Hematopoietic multipotent progenitor cell treated with erythropoietin and hydrocortisone succinate and interleukin-3 and kit ligand, for 6 days (in vitro differentiated cells): Measurements from ENCODE around the gene SS18L1.
A peak's percentile ranks its signal among the peaks of the same experiment; 100 is the strongest.

Source experiments
- DNase-seq: peaks from one replicate; pipeline ENCODE4 v3.0.0-alpha.2; 2015

Gene SS18L1

DNA sequence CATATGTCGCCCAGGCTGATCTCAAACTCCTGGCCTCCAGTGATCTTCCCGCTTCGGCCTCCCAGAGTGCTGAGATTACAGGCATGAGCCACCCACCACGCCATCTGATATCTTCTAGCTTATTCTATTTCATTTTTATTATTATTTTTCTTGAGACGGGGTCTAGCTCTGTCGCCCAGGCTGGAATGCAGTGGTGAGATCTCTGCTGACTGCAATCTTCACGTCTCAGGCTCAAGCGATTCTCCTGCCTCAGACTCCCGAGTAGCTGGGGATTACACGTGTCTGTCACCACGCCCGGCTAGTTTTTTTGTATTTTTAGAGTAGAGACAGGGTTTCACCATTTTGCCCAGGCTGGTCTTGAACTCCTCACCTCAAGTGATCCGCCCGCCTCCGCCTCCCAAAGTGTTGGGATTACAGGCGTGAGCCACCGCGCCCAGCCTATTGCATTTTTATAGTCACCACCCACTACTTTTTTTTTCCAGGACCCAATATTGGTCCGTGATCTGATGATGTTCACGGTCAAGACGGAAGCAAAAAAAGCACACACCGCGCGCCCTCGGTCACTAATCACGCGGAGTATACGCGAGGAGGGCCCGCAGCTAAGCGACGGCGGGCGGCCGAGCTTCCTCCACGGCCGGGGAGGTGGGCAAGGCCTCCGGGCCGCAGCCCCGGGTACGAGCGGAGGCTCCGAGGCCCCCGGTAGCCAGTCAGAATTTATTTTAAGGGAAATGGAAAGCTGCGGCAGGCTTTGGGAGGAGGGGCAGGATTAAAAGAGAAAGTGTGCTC lies 22.4 kb upstream of the SS18L1 start:
- peak; percentile 73 for DNase-seq

DNA sequence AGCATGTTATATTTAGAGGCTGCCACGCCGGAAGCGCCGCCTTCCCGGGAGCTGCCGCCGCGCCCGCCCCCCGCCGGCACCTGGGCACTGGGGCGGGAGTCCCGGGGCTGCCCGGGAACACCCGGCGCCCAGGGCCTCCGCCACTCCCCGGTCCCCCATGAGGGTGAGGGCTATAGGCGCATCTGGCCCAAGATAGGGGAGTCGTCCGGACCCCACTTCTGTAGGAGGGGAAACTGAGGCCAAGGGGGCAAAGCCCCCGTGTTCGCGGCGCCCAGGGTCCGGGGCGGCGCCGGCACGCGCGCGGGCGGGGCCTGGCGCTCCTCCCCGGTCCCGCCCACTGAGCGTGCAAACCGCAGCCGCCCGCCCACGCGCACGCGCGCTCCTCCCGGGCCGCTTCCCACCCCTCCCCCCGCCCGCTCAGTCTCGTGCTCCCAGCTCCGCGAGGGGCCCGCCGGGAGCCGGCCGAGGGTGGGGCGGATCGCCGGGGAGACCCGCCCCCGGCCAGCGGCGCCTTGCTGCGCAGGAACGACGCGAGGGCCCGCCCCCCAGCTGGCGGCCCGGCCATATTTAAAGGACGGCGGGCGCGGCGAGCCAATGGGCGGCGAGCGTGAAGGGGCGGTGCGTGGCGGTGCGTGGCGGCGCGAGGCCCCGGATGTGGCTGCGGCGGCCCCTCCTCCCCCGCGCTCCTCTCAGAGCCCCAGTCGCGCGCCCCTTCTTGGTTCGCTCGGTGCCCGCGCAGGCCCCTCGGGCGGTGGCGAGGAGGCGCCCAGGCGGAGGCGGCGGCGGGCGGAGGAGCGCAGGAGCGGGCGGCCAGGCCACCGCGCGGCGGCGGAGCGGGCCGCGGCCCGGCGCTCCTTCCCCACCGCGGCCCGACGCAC lies 21.6 kb upstream of the SS18L1 start, which contains the start of gene LSM14B:
LSM14B (plus strand) TSS at position 700 of the 878 bp plus-strand sequence. CDS start 192 bp downstream, outside the sequence.
- peak; percentile 96 for DNase-seq

GRCh38 chr20:62122654-62123449 lies 20.7 kb upstream of the SS18L1 start:
- DNase-seq: peak; percentile 45

DNA sequence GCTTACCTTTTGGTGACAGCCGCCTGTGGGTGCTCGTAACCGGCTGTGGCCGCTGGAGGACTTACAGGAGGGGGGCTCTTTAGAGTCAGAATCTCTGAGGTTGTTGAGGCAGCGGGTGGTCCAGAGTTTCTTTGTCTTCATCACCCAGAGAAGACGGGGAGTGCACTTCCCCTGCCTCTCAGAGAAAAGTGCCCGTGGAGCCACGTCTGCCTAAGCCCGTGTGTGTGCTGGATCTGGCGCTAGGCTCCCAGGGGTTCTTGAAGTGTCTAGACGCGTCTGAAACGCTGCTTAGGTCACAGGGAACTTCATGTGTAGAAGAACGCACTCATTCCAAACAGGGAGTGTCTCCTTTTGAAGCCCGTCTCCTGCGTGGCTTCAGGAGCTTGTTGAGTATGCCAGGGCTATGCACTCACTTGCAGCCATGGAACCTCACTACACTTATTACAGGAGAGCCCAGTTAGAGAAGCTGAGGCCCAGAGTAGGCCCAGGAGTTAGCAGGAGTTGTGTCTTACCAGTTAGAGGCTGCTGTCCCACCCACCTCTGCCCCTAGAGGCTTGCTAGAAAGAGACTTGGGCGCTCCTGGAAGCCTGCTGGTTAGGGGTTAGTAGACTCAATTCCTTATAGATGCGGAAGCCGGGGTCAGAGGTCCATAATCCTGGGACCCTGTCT lies 20.0 kb upstream of the SS18L1 start:
- DNase-seq: peak; percentile 56

GRCh38 chr20:62126141-62126540 lies 17.4 kb upstream of the SS18L1 start:
- no peak for DNase-seq

DNA sequence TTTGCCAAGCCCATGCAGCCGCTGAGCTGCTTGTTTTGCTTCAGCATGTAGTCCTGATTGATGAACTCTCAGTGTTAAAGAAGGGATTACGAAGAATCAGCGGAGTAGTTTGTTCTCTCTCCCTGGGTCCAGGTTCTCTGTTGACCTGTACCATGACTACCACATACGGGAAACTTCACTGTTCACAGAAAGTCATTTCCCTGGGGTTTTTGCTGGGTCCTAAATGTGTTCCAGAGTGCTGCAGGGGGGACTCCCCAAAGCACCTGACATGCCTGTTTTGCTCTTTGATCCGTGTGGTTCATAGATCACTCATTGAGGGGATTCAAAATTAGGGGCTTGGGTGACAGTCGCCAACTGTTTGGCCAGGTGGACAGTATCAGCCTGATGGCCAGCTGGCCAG lies 15.8 kb upstream of the SS18L1 start:
- no peak for DNase-seq

DNA sequence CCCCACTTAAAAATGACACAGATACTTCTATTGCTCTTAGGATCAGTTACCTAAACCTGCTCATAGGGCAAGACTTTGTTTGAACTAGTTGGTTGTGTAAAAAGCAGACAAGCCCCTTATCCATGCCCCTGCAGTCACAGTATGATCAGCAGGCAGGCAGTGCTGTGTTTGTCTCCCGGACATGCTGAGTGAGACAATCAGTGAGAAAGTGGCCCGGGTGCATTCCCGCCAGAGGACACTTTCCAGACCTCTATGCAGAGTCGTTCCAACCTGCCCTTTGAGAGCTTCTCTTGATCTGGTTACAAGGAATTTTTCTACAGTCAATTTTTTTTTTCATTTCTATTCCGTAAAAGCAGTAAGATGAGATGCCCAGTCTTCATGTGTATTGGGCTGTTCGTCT lies 15.1 kb upstream of the SS18L1 start:
- DNase-seq: no peak

GRCh38 chr20:62129731-62130531 lies 13.6 kb upstream of the SS18L1 start:
- no peak for DNase-seq

DNA sequence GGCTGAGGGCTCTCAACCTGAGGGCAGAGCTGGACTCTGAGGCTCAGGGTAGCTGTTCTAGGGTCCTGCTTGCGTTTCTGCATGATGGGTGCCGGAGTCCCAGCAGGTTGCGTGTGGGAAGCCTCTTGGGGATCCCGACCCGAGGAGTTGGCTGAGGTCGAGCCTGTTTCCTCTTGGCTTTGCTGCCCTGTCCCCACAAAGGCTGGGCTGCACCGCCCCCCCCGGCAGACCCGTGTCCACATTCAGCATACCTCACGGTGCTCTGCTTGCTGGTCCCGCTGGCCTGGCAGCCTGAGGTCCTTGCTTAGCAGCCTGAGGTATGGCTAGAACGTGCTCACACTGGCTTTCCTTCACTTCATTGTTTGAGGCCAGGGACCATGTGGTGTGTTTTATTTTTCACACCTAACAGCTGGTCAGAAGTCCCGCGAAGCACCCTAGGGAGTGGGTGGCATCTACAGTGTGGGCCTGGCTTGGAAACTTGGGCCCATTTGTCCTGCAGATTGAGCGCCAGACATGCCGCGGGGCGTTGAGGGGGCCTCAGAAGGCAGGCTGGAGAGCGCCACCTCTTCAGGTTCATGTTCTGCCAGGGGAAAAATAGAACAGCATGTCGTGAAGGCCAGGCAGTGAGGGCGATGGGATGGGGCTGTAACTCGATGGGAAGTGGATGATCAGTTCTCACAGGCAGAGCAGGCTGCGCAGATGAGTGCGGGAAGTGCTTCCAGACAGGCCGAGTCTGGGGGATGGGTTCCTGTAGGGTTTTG lies 11.8 kb upstream of the SS18L1 start:
- DNase-seq: no peak

DNA sequence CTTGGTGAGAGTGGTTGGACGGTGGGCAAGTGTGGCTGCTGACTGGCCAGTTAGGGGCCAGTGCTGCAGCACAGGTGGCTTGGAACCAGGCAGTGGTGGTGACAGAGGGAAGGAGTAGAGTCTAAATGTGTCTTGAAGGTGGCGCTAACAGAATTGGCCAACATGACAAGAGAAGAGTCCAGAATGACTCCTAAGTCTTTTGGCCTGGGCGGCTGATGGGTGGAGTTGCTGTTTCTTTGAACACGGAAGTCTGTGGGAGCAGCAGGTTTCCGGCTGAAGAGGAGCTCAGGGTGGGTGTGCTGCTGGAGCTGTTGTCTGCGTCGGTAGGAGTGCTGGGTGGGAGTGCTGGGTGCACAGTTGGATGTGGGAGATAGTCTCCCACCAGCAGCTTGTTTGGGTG lies 11.1 kb upstream of the SS18L1 start:
- peak; percentile 32 for DNase-seq

DNA sequence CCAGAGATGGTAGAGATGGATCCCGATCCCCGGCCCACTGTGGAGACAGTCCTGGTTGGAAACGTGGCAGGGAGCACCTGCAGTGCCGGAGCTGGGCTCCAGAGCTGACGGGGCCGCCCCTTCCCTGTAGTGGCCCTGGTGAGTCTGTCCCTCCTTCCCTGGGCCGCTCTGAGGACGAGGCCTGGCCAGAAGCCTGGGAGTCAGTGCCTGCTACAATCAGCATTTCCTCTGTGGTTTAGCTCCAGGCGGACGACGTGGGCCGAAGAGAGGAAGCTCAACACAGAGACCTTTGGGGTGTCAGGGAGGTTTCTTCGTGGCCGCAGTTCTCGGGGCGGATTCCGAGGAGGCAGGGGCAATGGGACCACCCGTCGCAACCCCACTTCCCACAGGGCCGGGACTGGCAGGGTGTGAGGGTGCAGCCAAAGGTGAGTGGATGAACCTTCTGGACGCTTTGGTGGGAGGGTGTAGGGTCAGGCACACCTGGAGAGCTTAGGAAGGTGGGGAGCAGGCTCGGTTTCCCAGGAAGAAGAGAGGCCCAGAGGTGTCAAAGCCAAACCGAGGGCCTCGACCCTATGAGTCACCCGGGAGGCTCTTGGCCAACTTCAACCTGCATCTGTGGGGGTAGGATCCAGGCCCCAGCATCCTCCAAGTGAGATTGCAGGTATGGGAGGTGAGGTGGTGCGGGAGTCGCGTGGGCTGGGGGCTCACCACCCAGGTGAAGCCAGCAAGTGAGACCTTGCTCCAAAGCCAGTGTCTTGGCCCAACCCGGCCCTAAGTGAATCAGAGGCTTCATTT lies 10.3 kb upstream of the SS18L1 start:
- peak; percentile 38 for DNase-seq

DNA sequence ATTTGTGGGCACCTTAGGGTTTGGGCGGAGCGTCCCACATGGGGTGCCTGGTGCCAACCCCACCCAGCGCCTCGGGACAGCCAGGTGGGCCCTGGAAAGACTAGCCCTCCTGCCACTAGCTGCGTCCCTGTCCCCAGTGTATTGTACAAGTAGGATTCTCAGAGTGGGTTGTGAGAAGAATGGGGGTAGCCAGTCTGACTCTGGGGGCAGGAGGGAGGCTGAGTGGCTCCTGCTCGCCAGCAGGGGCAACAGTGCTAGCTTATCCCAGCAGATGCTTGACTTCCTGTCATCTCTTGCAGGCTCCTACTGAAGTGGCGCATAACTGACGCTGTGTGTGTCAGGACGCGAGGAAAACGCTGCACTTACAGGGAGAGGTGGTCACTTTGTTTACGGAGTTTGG lies 9.7 kb upstream of the SS18L1 start:
- peak; percentile 58 for DNase-seq

DNA sequence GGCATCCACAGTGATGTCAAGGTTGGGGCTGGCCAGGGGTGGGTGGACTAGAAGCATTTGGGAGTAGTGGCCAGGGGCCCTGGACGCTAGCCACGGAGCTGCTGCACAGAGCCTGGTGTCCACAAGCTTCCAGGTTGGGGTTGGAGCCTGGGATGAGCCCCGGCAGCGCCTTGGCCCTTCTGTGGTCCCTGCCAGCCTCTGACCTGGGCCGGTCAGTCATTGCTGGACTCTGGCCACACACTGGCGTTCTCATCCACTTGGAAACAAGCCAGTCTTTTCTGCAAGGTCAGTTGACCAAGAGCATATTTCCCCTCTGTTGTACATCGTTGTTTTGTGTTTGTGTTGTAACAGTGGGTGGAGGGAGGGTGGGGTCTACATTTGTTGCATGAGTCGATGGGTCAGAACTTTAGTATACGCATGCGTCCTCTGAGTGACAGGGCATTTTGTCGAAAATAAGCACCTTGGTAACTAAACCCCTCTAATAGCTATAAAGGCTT lies 8.8 kb upstream of the SS18L1 start:
- DNase-seq: no peak

GRCh38 chr20:62135573-62136266 lies 7.8 kb upstream of the SS18L1 start:
- DNase-seq: no peak

DNA sequence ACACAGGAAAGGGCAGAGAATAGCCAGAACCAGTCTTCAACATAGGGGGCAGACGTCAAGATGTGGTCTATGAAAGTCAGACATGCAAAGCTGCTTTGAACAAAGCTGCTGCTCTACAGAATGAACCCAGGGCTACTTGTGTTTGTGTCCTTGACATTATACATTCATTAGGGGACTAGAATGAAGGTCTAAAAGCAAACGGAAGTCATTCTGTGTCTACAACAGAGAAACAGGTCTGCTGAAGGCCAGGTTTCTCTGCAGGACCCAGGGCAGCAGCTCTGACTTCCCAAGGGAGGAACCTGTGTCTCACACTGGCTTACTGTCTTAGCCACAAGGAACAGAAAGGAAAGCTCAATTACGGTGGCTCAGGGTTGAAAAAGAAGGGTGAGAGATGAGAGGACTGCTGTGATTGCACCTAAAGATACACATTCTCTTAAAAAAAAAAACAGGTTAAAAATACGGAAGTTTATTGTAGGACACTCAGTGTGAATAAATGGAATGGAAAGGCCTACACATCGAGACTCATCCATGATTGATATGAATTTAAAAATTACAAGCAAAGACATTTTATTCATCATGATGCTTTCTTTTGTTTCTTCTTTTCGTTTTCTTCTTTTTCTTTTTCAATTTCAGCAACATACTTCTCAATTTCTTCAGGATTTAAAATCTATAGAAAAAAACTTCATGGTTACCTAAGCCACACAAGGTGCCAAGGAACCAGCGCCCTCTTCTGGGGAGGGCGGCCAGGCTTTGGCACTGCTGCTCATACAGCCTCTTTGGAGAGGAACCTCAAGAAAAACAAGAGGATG lies 7.1 kb upstream of the SS18L1 start:
- DNase-seq: peak; percentile 86

- DNase-seq: no peak
These were observed 6.5 kb upstream of the SS18L1 start for GRCh38 chr20:62137092-62137384.

DNA sequence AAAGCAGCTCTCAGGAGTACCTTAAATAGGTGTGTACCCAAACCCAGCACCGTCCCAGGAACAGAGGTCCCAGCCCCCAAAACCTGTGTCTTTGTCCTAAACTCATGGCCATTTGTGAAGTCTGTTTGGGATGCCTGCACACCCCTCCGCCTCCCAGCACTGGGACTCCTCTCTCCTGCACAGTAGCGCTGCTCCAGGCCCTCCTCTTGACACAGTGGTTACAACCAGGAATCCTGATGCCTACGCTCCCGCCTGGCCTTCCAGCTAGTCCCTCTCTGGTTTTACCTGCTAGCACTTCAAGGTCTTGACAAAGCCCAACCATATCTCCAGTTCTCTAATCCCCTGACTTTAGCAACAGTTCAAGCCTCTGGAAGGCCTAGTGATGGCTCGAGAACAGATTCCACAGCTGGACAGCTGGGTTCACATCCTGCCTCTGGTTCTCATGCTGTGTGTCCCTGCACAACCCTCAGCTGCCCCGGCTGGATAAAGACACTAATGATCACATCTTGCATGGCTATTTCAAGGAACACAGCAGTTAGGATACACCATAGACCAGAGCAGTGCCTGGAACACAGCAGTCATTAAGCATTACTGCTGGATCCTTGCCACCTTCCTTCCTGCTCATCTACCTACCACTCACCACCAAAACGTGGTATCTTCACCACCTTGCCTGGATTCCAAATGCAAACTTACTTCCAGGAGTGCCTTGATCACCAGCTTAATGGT lies 5.9 kb upstream of the SS18L1 start:
- no peak for DNase-seq

DNA sequence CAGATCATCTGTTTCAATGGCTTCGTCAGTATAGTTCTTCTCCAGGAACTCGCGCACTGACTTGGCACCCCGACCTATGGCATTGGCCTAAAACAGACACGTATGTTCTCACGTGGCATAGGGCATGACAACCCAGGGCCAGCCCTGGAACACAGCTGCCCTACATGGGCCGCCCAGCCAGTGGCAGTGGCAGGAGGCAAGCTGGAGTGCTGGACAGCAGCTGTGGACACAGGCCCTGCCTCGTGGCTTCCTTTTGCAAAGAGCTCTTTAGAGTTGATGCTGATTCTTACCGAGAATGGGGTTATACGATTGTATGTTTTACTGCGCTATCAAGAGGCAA lies 5.4 kb upstream of the SS18L1 start:
- no peak for DNase-seq
